ENCODE data around the gene IP6K3.

The IP6K3 gene

GRCh38 chr6:33746651-33747100 is at the start of gene IP6K3:
Gene IP6K3, minus strand, starts transcription at chr6:33746905. Its CDS starts 11,429 bp downstream, at chr6:33735476.
- no peak for DNase-seq

DNA sequence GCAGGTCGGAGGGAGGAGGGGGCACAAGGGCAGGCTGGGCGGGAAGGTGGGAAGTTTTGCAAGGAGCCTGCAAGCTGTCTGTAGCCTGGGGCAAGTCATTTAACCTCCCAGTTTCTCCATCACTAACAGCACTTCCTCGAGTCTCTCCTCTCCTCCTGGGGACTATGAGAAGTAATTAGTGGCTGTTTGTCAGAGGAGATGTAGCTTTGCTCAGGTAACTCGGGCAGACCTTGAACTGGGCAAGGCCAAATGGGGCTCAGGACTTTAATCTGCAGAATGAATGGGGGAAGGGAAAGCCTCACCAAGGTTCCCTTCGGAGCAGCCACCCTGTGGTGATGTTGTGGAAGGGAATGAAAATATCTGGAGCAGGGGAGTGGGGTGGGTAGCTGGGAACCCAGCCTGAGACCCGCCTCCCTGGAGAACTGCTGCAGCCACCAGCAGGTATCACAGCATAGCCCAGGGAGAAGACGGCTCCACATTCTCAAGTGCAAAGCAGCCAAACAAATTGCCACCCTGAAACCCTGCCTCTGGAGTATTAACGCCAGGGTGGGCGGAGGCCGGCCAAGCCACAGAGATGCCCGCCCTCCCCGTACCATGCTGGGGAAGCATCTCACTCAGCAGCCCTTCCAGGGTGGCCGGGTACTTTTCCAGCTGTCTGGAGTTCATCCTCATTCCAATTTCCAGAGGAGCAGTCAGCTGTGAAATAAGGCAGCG is 48.4 kb upstream of the IP6K3 start:
- no peak for DNase-seq

- no peak for DNase-seq
Measured at GRCh38 chr6:33792981-33793380, 46.3 kb upstream of the IP6K3 start.

- no peak for DNase-seq
Measured at GRCh38 chr6:33791620-33792019, 44.9 kb upstream of the IP6K3 start.

- DNase-seq = no peak
Measured at GRCh38 chr6:33790910-33791309, 44.2 kb upstream of the IP6K3 start.

GRCh38 chr6:33790379-33790778 is 43.7 kb upstream of the IP6K3 start:
- DNase-seq = no peak

DNA sequence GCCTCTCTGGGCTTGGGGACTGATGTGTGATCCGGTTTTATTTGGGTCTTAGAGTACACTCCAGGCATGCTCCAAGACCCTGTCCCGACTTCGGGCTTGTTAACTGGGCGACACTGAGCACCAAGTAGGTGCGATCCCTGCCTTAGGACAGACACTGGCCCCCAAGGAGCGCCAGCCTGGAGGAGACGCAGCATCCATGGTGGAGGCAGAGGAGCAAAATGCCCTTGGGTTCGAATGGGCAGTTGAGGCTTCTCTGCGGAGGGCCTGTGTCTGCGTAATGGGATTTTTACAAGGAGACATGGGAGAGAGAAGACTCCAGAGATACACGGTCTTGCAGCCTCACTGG is 42.8 kb upstream of the IP6K3 start:
- no peak for DNase-seq

GRCh38 chr6:33788694-33789549 is 42.2 kb upstream of the IP6K3 start, which contains the start of gene LEMD2:
Gene LEMD2, minus strand, starts transcription at chr6:33789130. Its CDS starts 14 bp downstream, at chr6:33789116.
- peak; percentile 93 for DNase-seq

- peak; percentile 65 for DNase-seq
Measured at GRCh38 chr6:33787954-33788693, 41.4 kb upstream of the IP6K3 start.

- DNase-seq = no peak
Measured at GRCh38 chr6:33787346-33787953, 40.7 kb upstream of the IP6K3 start.

- no peak for DNase-seq
Measured at GRCh38 chr6:33786736-33787135, 40.0 kb upstream of the IP6K3 start.

GRCh38 chr6:33785778-33786177 is 39.1 kb upstream of the IP6K3 start:
- no peak for DNase-seq

DNA sequence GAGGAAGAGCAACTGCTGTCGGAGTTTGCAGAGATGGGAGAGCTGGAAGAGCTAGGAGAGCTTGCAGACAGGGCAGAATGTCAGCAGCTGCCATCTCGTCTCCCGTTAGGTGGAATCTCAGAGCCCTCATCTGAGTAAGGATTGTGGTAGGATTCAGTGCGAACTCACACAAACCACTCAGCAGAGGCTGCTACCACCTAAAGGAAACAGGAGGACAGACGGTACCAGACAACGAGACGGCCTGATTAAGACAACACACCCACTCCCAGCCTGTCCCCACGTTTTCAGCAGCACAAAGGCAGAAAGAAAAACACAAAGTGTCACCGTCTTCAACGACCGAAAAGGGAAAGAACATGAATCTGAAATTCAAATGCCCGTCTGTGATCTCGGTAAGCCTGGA is 38.1 kb upstream of the IP6K3 start:
- no peak for DNase-seq

DNA sequence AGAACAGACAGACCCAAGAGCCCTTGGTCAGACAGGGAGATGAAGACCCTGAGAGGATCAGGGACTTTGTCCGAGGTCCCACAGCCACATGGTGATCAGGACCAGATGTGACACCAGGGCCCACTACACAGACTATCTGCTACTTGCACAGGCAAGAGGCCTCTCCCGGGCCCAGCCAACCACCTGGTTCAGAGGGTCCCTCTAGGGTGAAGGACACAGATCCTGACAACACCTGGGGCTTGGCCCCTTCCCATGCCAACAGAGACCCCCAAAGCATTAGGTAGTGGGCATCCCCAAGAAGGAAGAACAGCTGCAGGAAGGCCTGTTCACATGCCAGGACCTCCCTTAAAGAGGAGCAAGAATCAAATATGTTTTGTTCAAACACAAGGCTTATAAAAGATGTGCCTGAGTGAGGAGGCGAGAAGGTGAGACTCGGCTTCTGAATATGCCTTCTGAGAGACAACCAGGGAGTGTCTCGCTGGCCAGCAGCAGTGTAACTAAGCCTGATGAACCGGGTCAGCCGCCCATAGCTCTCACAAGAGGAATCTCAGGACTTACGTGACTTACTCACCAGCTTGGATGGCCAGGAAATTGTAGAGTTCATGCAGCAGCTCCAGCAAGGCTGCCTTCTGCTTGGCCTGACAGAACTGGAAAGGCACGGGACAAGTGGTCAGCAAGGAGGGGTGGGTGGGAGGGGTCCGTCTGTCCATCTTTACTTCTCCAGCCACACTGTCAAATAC is 37.2 kb upstream of the IP6K3 start:
- DNase-seq = no peak

DNA sequence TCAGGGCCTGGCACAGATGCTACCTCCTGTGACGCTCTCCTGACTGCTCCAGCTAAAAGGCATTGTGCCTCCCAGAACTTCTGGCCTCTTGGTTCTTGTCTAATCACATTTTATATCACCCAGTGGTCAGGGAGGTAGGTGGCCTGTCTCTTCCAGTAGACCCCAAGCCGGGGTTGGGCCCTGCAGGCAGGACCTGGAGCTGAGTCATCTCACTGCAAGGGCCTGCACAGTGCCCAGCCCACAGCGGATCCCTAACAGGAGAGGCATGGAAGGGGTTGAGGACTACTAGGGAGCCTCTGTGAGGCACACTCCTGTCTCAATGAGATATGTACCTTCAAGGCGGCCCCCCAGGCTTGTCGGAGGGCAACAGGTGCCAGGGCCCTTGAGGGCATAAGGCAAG is 35.9 kb upstream of the IP6K3 start:
- DNase-seq = no peak

DNA sequence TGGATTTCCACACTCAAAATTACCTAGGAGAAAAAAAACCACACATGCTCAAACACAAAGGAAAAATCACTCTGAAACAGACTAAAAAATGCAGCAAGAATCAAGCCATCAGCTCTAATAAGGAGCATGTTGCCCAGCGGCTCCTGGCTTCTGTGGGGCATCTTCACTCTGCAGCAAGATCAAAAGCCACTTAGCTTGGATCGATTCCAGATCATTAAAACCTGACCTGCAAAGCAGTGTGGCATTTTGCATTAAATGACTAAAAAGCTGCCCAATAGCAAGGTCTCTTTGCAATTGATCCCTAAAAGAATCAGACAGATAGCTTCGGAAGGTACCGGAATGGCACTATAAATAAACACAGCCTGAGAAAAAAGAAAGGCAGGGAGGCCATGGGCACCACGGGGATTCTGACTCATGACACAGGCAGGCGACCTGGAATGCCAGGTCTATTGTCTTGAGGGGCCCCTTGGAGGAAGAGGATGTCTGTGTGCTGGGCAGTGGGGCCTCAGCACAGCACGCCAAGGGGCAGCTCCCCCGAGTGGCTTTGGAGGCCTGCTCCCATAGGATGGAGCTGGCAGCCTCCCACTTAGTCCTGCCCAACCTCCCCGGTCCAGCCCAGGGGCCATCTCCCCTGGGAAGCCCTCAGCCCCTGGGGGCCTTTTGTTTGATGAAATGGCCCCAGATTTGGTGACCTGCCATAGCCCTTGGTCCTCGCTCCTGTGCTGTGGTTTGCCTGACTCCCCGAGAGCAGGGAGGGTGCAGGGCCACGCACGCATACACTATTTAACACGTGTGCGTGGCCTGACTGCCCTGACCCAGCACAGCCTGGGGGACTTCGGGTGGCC is 34.6 kb upstream of the IP6K3 start:
- no peak for DNase-seq

- no peak for DNase-seq
Measured at GRCh38 chr6:33779895-33780294, 33.2 kb upstream of the IP6K3 start.

DNA sequence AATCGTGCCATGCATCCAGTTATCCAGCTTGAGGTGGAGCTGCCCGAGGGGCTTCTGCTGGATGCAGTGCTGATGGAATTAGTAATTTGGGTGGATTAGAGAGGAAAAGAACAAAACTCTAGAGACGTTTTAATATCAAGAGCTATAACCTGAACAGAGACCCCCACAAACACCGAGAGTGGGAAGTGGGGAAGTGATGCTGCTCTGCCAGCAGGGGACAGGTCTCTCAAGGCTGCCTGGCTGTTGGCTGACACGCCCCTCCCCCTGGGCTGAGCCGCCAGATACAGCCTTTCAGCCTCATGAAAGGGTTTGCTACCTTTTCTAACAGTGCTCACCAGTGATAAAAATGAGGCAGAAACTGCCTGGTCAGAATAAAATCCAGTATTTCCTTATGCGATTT is 32.6 kb upstream of the IP6K3 start:
- no peak for DNase-seq

DNA sequence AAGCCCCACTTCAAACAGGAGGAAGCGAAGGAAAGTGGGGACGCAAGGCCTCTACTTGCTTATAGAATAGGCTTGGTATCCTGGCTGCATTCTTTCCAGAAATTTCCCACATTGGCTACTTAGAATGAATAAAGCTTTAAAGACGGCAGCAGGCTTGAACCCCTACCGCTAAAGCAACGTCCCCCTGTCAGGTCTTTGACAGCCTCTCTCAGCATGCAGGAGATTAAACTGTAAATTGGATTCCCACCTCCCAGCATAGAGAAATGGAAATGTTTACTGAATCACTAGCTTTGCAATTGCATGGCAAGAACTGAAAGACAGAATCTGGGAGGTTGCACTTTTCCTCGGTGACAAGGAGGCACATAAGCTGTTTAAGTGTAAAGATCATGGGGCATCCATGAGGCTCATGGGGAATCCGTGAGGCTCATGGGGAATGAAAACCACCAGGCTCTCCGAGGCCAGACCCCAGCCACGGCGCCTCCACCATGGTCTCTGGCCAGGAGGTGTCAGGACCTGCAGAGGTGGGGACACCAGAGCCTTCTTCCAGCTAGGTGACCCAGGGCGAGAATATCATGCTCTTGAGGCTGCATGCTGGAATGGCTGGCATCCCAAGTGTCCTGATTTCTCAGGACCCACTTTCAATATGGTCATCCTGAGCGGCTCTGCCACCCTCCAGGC is 31.9 kb upstream of the IP6K3 start:
- DNase-seq = no peak

All from CD4-positive, alpha-beta T cell treated with Interleukin-17A for 4 hours (primary cell).